Liver (tissue), 9 donors: Measurements from ENCODE around the gene P4HB. TPM values are rescaled to one million over a fixed set of nuclear protein-coding genes. Genes with fewer than 3 reads are reported as not detected.
A peak's percentile ranks its signal among the peaks of the same experiment; 100 is the strongest.

ENCODE experiments used
- DNase-seq: peaks from one replicate; pipeline ENCODE4 v3.0.0-alpha.2; 2017; ENCODE audit warnings: low spot score
- H3K27ac ChIP-seq, 2 donors: one replicate each; pipeline ENCODE4 v1.7.0; 2013; ENCODE audit warnings: inconsistent platforms in 2 of 2, low read length in 2 of 2, control low read depth in 1 of 2, low read depth in 1 of 2, mild to moderate bottlenecking in 1 of 2
- H3K27me3 ChIP-seq, 4 donors: one replicate each; pipeline versions ENCODE4 v1.6.1 to v1.7.0; 2013; ENCODE audit warnings: low read length in 3 of 4, inconsistent platforms in 1 of 4, mild to moderate bottlenecking in 1 of 4, moderate library complexity in 1 of 4; ENCODE audit not compliant: control insufficient read depth in 4 of 4, insufficient read depth in 4 of 4
- H3K36me3 ChIP-seq, 4 donors: one replicate each; pipeline versions ENCODE4 v1.6.1 to v1.7.0; 2013; ENCODE audit warnings: low read length in 3 of 4, mild to moderate bottlenecking in 3 of 4, low read depth in 1 of 4, moderate library complexity in 1 of 4; ENCODE audit not compliant: control insufficient read depth in 4 of 4, insufficient read depth in 3 of 4
- H3K4me1 ChIP-seq, 4 donors: one replicate each; pipeline versions ENCODE4 v1.6.1 to v1.7.0; 2013; ENCODE audit warnings: low read length in 3 of 4, mild to moderate bottlenecking in 3 of 4, moderate library complexity in 1 of 4; ENCODE audit not compliant: control insufficient read depth in 4 of 4, insufficient read depth in 4 of 4
- H3K4me3 ChIP-seq, 3 donors: one replicate each; pipeline versions ENCODE4 v1.6.1 to v1.7.0; 2013; ENCODE audit warnings: low read length in 3 of 3, control low read depth in 1 of 3, low read depth in 1 of 3, mild to moderate bottlenecking in 1 of 3
- H3K9ac ChIP-seq, 2 donors: one replicate each; pipeline ENCODE4 v1.7.0; 2013; ENCODE audit warnings: low read length in 2 of 2, mild to moderate bottlenecking in 2 of 2, moderate library complexity in 2 of 2, control low read depth in 1 of 2, low read depth in 1 of 2
- H3K9me3 ChIP-seq, 4 donors: one replicate each; pipeline versions ENCODE4 v1.6.1 to v1.7.0; 2013; ENCODE audit warnings: low read length in 3 of 4; ENCODE audit not compliant: control insufficient read depth in 4 of 4
- GABPA ChIP-seq, 2 donors: IDR thresholded peaks in 1 of 2; conservative IDR thresholded peaks in 1 of 2; 2 replicates each; pipeline ENCODE4 v1.6.1; 2016; ENCODE audit warnings: antibody characterized with exemption in 2 of 2, mild to moderate bottlenecking in 1 of 2, moderate library complexity in 1 of 2
- HNF4A ChIP-seq, 2 donors: conservative IDR thresholded peaks; 2 replicates each; pipeline ENCODE4 v1.6.1; 2016; ENCODE audit warnings: antibody characterized with exemption in 2 of 2, mild to moderate bottlenecking in 2 of 2
- HNF4G ChIP-seq: IDR thresholded peaks from 2 replicates; pipeline ENCODE4 v1.6.1; 2016; ENCODE audit warnings: antibody characterized with exemption
- JUND ChIP-seq, 2 donors: IDR thresholded peaks; 2 replicates each; pipeline ENCODE4 v1.6.1; 2016; ENCODE audit warnings: antibody characterized with exemption in 2 of 2
- RAD21 ChIP-seq, 2 donors: IDR thresholded peaks; 2 replicates each; pipeline ENCODE4 v1.6.1; 2016; ENCODE audit warnings: antibody characterized with exemption in 2 of 2, mild to moderate bottlenecking in 2 of 2
- RXRA ChIP-seq, 2 donors: IDR thresholded peaks; 2 replicates each; pipeline ENCODE4 v1.6.1; 2017 to 2018; ENCODE audit warnings: antibody characterized with exemption in 2 of 2, mild to moderate bottlenecking in 1 of 2
- SP1 ChIP-seq: IDR thresholded peaks from 2 replicates; pipeline ENCODE4 v1.6.1; 2018; ENCODE audit warnings: antibody characterized with exemption, mild to moderate bottlenecking
- TAF1 ChIP-seq: conservative IDR thresholded peaks from 2 replicates; pipeline ENCODE4 v1.6.1; 2016; ENCODE audit warnings: antibody characterized with exemption, mild to moderate bottlenecking
- YY1 ChIP-seq: IDR thresholded peaks from 2 replicates; pipeline ENCODE4 v1.6.1; 2016; ENCODE audit warnings: antibody characterized with exemption, mild to moderate bottlenecking
- WGBS: extraction: QIAGEN DNeasy Blood & Tissue Kit; methylation state at CpG from one replicate; pipeline ENCODE4 v1.1.7; 2013; 5-methylcytosine and 5-hydroxymethylcytosine counted together
- polyA plus RNA-seq, 2 donors: library from polyadenylated mRNA; stranded (reverse) in 1 of 2; unstranded in 1 of 2; fragments of 200-250 nt in 1 of 2; fragments of >200 nt in 1 of 2; fragmentation: Nextera tagmentation in 1 of 2; extraction: Ambion mirVana in 1 of 2; gene quantifications; one replicate each; pipeline versions ENCODE4 v1.2.1 to v1.2.3, GENCODE V29; 2013 to 2015
- total RNA-seq, 2 donors: library from RNA; depleted of rRNA; stranded (reverse); fragments of >200 nt; gene quantifications; one replicate each; pipeline ENCODE4 v1.2.3, GENCODE V29; 2014
- TF ChIP-seq, protein P1 (sequence below): fragments of 150-350 bp; IDR thresholded peaks from 2 replicates; pipeline ENCODE4 v1.5.1; 2017; ENCODE audit warnings: improper control_type of control experiment, low read depth, low read length; ENCODE audit not compliant: missing input control
- TF ChIP-seq, protein P2 (sequence below): IDR thresholded peaks from 2 replicates; pipeline ENCODE4 v1.6.1; 2016; ENCODE audit warnings: antibody characterized with exemption
- TF ChIP-seq, protein P3 (sequence below): IDR thresholded peaks from 2 replicates; pipeline ENCODE4 v1.6.1; 2016; ENCODE audit warnings: antibody characterized with exemption, mild to moderate bottlenecking
- donor health status: healthy.
- donor health status: healthy.
- donor health status: healthy.
- donor health status: healthy.
- donor health status: healthy.

P4HB gene
- total and polyA plus RNA-seq, 4 donors = 1,000 to 3,361 (median 1,576) TPM

DNA sequence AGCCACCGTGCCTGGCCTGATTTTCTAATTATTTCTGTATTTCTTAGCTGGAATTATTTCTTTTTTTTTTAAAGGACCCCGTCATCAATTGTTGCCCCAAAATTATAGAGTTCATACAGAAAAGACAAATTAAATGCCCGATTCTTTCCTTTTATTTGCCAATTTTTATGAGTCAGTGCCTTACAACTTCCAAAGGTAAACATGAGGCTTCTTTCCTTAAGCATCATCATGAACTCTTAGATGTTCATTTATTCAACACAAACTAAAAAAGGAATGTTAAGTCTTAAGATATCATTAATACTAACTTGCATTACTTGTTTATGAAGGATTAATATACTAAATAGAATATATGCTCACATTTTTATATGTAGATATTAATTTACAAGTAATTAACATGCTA lies 18.0 kb upstream of the P4HB start:
- no peaks in the 10 kb centered on the region for H3K4me1 ChIP-seq
- no peak overlapping the region for H3K4me3 ChIP-seq
- H3K27me3 ChIP-seq = no peaks in the 10 kb centered on the region
- H3K9ac ChIP-seq = no peak overlapping the region
- no peaks in the 10 kb centered on the region for H3K9me3 ChIP-seq
- TF ChIP-seq HNF4A (conservative IDR thresholded peaks at IDR 0.05) = no peak
- TF ChIP-seq, protein P1, sequence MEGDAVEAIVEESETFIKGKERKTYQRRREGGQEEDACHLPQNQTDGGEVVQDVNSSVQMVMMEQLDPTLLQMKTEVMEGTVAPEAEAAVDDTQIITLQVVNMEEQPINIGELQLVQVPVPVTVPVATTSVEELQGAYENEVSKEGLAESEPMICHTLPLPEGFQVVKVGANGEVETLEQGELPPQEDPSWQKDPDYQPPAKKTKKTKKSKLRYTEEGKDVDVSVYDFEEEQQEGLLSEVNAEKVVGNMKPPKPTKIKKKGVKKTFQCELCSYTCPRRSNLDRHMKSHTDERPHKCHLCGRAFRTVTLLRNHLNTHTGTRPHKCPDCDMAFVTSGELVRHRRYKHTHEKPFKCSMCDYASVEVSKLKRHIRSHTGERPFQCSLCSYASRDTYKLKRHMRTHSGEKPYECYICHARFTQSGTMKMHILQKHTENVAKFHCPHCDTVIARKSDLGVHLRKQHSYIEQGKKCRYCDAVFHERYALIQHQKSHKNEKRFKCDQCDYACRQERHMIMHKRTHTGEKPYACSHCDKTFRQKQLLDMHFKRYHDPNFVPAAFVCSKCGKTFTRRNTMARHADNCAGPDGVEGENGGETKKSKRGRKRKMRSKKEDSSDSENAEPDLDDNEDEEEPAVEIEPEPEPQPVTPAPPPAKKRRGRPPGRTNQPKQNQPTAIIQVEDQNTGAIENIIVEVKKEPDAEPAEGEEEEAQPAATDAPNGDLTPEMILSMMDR = no peak
- TF ChIP-seq, protein P2, sequence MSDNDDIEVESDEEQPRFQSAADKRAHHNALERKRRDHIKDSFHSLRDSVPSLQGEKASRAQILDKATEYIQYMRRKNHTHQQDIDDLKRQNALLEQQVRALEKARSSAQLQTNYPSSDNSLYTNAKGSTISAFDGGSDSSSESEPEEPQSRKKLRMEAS = no peak
- no peak for TF ChIP-seq HNF4G
- TF ChIP-seq SP1 = no peak
- H3K36me3 ChIP-seq = peaks cover 2 to 5% (median 4%) of the 10 kb centered on the region in 4 donors
- no peak for DNase-seq
- no peak overlapping the region for H3K27ac ChIP-seq
- 95% methylated on average over 3 of the region's 3 CpGs for WGBS

DNA sequence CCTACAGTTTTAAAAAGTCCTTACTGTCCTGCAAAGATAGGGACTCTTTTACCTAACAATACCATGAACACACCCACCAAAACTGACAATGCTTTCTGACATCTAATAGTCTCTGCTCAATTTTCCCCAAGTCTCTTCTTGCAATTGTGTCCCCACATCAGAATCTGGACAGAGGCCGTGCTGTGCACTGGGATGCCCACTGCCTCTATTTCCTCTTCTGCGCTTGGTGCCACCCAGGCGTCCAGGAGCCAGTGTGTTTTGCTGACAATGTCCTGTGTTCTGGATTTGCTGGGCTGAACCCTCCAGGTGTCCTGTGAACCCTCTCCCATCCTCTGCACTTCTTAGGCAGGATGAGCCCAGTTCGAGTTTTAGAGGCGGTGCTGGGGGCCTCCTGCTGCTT lies 17.2 kb upstream of the P4HB start:
- Histone ChIP-seq H3K27me3 (no peaks in the 10 kb centered on the region), H3K4me3 (no peak overlapping the region), H3K4me1 (peaks cover 0 to 3% (median 0%) of the 10 kb centered on the region in 4 donors), H3K9me3 (no peaks in the 10 kb centered on the region), H3K36me3 (peaks cover 2 to 5% (median 4%) of the 10 kb centered on the region in 4 donors), H3K27ac (no peak overlapping the region), H3K9ac (no peak overlapping the region)
- 95% methylated on average over 5 of the region's 5 CpGs for WGBS
- TF ChIP-seq GABPA (IDR thresholded peaks at IDR 0.05 in 1 of 2, conservative IDR thresholded peaks at IDR 0.05 in 1 of 2) = no peak
- TF ChIP-seq, protein P3, sequence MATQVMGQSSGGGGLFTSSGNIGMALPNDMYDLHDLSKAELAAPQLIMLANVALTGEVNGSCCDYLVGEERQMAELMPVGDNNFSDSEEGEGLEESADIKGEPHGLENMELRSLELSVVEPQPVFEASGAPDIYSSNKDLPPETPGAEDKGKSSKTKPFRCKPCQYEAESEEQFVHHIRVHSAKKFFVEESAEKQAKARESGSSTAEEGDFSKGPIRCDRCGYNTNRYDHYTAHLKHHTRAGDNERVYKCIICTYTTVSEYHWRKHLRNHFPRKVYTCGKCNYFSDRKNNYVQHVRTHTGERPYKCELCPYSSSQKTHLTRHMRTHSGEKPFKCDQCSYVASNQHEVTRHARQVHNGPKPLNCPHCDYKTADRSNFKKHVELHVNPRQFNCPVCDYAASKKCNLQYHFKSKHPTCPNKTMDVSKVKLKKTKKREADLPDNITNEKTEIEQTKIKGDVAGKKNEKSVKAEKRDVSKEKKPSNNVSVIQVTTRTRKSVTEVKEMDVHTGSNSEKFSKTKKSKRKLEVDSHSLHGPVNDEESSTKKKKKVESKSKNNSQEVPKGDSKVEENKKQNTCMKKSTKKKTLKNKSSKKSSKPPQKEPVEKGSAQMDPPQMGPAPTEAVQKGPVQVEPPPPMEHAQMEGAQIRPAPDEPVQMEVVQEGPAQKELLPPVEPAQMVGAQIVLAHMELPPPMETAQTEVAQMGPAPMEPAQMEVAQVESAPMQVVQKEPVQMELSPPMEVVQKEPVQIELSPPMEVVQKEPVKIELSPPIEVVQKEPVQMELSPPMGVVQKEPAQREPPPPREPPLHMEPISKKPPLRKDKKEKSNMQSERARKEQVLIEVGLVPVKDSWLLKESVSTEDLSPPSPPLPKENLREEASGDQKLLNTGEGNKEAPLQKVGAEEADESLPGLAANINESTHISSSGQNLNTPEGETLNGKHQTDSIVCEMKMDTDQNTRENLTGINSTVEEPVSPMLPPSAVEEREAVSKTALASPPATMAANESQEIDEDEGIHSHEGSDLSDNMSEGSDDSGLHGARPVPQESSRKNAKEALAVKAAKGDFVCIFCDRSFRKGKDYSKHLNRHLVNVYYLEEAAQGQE = no peak
- TF ChIP-seq YY1 = no peak
- no peak for TF ChIP-seq RAD21 (IDR thresholded peaks at IDR 0.05)
- DNase-seq = no peak

DNA sequence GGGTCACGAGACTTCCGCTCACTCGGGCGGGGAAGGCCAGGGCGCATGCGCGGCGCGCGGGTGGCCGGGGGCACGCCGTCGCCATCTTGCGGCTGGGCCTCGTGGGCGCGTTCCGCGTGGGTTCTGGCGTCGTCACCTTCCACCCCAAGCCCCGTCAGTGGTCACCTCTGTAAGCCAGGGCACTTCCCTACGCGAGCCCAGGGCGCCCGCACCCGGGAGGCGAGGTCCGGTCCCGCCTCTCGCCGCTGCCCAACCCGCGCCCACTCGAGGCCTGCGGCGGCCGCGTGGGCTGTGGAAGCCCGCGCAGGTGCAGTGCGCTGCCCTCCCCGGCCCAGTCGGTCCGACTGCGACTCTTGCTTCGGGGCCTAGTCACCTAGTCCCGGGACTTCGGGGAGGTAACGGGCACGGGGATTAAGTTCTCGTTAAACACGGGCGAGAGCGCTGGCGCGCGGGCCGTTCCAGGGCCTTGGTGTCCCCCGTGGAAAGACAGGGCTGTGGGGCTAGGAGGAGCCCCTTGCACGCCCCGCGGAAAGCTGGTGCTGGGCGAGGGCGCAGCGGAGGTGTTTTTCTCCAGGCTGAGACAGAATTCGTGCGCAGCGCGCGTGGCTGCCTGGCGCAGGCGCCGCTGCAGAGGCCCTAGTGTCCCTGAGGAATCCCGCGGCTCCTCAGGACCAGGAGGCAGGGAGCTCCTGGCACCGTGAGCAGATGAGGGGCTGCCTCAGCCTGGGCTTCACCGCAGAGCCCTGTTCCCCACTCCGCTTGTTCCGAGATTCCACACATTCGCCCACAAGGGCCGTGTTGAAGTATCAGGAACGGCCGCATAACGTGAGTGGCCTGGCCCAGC lies 11.3 kb upstream of the P4HB start:
- peak; percentile 93 for DNase-seq
- Histone ChIP-seq H3K9ac (peak overlapping the region; percentile 86 to 97), H3K4me1 (peaks cover 10 to 42% (median 32%) of the 10 kb centered on the region in 4 donors), H3K36me3 (peaks cover 0 to 6% (median 2%) of the 10 kb centered on the region in 4 donors), H3K27ac (peak overlapping the region; percentile 94 to 100), H3K27me3 (no peaks in the 10 kb centered on the region), H3K4me3 (peak overlapping the region; percentile 77 to 89 (median 79)), H3K9me3 (no peaks in the 10 kb centered on the region)
- WGBS = under 1% methylated on average over 86 of the region's 86 CpGs
- TF ChIP-seq TAF1 (no peak), YY1 (peak; percentile 75), RXRA (IDR thresholded peaks at IDR 0.05) (no peak), HNF4G (no peak), JUND (IDR thresholded peaks at IDR 0.05) (no peak), GABPA (IDR thresholded peaks at IDR 0.05 in 1 of 2, conservative IDR thresholded peaks at IDR 0.05 in 1 of 2) (peak in 1 of 2 donors; percentile 84), RAD21 (IDR thresholded peaks at IDR 0.05) (no peak), SP1 (peak; percentile 12)
- TF ChIP-seq, protein P2 = no peak
- TF ChIP-seq, protein P1 = no peak
- TF ChIP-seq, protein P3 = peak; percentile 33
